Naive B cell (primary cell): Measurements from ENCODE around the gene CELF2. TPM values are rescaled to one million over a fixed set of nuclear protein-coding genes. Genes with fewer than 3 reads are reported as not detected.
A peak's percentile ranks its signal among the peaks of the same experiment; 100 is the strongest.

ENCODE experiments used
- ATAC-seq, 2 donors: fragments of 150-1000 bp; cut with Tn5 transposase; 2 replicates each; pipeline ENCODE4 v1.10.0; 2021; ENCODE audit warnings: low read depth in 2 of 2, mild to moderate bottlenecking in 2 of 2, moderate library complexity in 2 of 2
- DNase-seq: peaks from one replicate; pipeline ENCODE4 v3.0.0; 2022
- H3K27ac Mint-ChIP-seq, 6 donors: one replicate each; pipeline ENCODE4 v1.8.0; 2020 to 2022; ENCODE audit warnings: mild to moderate bottlenecking in 6 of 6, mixed read lengths in 6 of 6, moderate library complexity in 5 of 6, inconsistent platforms in 2 of 6
- H3K27me3 Mint-ChIP-seq, 3 donors: one replicate each; pipeline ENCODE4 v1.8.0; 2021 to 2022; ENCODE audit warnings: mixed read lengths in 3 of 3, mild to moderate bottlenecking in 1 of 3
- H3K36me3 Mint-ChIP-seq, 2 donors: one replicate each; pipeline ENCODE4 v1.8.0; 2020 to 2022; ENCODE audit warnings: mixed read lengths in 2 of 2, inconsistent platforms in 1 of 2, mild to moderate bottlenecking in 1 of 2
- H3K4me1 Mint-ChIP-seq, 3 donors: one replicate each; pipeline ENCODE4 v1.8.0; 2020 to 2022; ENCODE audit warnings: mixed read lengths in 3 of 3, inconsistent platforms in 1 of 3, mild to moderate bottlenecking in 1 of 3, moderate library complexity in 1 of 3
- H3K4me3 Mint-ChIP-seq, 8 donors: one replicate each; pipeline ENCODE4 v1.8.0; 2020 to 2022; ENCODE audit warnings: mild to moderate bottlenecking in 8 of 8, mixed read lengths in 8 of 8, moderate library complexity in 8 of 8, inconsistent platforms in 2 of 8
- H3K9me3 Mint-ChIP-seq, 7 donors: one replicate each; pipeline ENCODE4 v1.8.0; 2020 to 2022; ENCODE audit warnings: mixed read lengths in 7 of 7, mild to moderate bottlenecking in 5 of 7, inconsistent platforms in 2 of 7, moderate library complexity in 1 of 7
- polyA plus RNA-seq, 6 donors: library from polyadenylated mRNA; unstranded; fragments of 300-500 nt; fragmentation: Illumina TruSeq; gene quantifications; one replicate each; pipeline ENCODE4 v1.2.3, GENCODE V29; 2021; ENCODE audit warnings: low read depth in 6 of 6

Gene CELF2
- polyA plus RNA-seq, 6 donors from 2014 or later = 127 to 186 (median 141) TPM

- H3K4me1 Mint-ChIP-seq = peaks cover 35 to 48% (median 48%) of the 10 kb centered on the region in 3 donors
- no peak overlapping the region for H3K27ac Mint-ChIP-seq
- no peak for ATAC-seq
- no peaks in the 10 kb centered on the region for H3K27me3 Mint-ChIP-seq
- DNase-seq = no peak
- peaks cover 25 to 40% of the 10 kb centered on the region in 2 donors for H3K36me3 Mint-ChIP-seq
- no peak overlapping the region for H3K4me3 Mint-ChIP-seq
- no peaks in the 10 kb centered on the region for H3K9me3 Mint-ChIP-seq
Measured at GRCh38 chr10:11331046-11331577, 313.4 kb downstream of the CELF2 start.

DNA sequence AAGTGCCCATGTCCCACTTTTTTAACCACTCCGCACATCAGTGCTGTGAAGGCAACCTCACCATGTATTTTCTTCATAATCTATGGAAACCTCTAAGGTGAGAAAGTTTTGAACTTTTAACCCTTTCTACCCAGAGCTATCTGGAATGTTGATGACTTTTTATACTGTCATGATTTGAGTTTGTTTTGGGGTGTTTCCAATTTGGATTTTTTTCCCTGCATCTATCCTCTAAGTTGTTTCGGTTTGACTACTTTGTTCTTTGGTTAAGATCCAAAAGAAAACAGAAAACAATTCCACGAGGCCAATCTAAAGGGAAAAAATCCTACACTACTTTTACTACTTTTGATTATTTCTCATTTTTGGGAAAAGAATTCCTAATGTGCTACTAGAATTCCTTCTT lies 314.1 kb downstream of the CELF2 start:
- Mint-ChIP-seq H3K36me3 (peaks cover 22 to 39% of the 10 kb centered on the region in 2 donors), H3K27ac (peak overlapping the region in 2 of 6 donors; percentile 39 to 76), H3K9me3 (no peaks in the 10 kb centered on the region), H3K4me1 (peaks cover 34 to 47% (median 46%) of the 10 kb centered on the region in 3 donors), H3K4me3 (no peak overlapping the region), H3K27me3 (no peaks in the 10 kb centered on the region)
- ATAC-seq = no peak
- DNase-seq = no peak

DNA sequence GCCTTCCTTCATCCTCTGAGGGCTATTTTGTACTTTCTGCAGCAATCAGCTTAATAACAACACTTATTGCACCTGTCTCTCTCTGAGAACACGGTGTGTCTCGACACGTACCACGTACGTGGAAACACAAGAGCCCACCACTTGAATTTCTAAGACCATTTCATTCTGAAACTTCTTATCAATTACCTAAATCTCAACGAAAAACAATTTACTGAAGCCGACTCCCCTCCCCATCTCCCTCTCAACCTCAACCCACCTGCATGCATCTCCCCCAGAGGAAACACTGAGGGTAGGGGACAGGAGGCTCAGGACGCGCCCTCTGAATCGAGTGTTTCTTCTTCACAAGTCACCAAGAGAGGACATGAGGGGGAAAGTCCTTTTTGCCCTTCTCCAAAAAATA lies 315.2 kb downstream of the CELF2 start:
- Mint-ChIP-seq H3K4me3 (no peak overlapping the region), H3K27ac (peak overlapping the region in 5 of 6 donors; percentile 28 to 85 (median 76)), H3K36me3 (peaks cover 22 to 35% of the 10 kb centered on the region in 2 donors), H3K9me3 (no peaks in the 10 kb centered on the region), H3K27me3 (no peaks in the 10 kb centered on the region), H3K4me1 (peaks cover 35 to 47% (median 46%) of the 10 kb centered on the region in 3 donors)
- no peak for DNase-seq
- ATAC-seq = no peak

DNA sequence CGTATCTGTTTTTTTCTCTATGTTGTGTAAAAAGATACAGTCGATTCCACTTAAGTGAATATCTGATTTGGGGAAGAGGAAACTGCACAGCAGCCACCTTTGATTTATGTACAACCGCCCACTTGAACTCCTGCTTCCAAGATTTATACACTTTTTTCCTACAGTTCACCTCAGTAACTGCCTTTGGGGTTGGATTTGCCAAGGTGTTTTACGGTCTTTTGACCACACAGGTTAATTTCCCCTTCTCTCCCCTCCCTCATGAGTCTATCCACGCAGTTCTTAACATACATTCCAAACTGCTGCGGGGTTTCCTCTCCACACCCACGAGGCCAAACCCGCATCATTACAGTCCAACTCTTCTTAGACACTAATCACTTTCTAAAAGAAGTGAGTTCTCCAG lies 316.8 kb downstream of the CELF2 start:
- DNase-seq (no peak), ATAC-seq (no peak)
- Mint-ChIP-seq H3K4me3 (peak overlapping the region in 2 of 8 donors; percentile 26 to 63), H3K36me3 (peaks cover 22 to 25% of the 10 kb centered on the region in 2 donors), H3K9me3 (no peaks in the 10 kb centered on the region), H3K27me3 (no peaks in the 10 kb centered on the region), H3K27ac (peak overlapping the region; percentile 52 to 95 (median 80)), H3K4me1 (peaks cover 35 to 43% (median 39%) of the 10 kb centered on the region in 3 donors)

GRCh38 chr10:11335167-11335652 lies 317.5 kb downstream of the CELF2 start:
- peaks cover 33 to 40% (median 36%) of the 10 kb centered on the region in 3 donors for H3K4me1 Mint-ChIP-seq
- H3K36me3 Mint-ChIP-seq = peaks cover 19 to 21% of the 10 kb centered on the region in 2 donors
- DNase-seq (peak; percentile 59), ATAC-seq (peak; percentile 98)
- H3K4me3 Mint-ChIP-seq = peak overlapping the region in 6 of 8 donors; percentile 60 to 82 (median 66)
- H3K9me3 Mint-ChIP-seq = no peaks in the 10 kb centered on the region
- H3K27me3 Mint-ChIP-seq = no peaks in the 10 kb centered on the region
- H3K27ac Mint-ChIP-seq = peak overlapping the region; percentile 77 to 95 (median 94)

GRCh38 chr10:11335881-11336430 lies 318.3 kb downstream of the CELF2 start:
- no peaks in the 10 kb centered on the region for H3K27me3 Mint-ChIP-seq
- no peak for DNase-seq
- H3K36me3 Mint-ChIP-seq = peaks cover 16 to 17% of the 10 kb centered on the region in 2 donors
- peak overlapping the region in 5 of 6 donors; percentile 41 to 95 (median 93) for H3K27ac Mint-ChIP-seq
- H3K4me1 Mint-ChIP-seq = peaks cover 29 to 37% (median 33%) of the 10 kb centered on the region in 3 donors
- H3K4me3 Mint-ChIP-seq = peak overlapping the region in 1 of 8 donors; percentile 5
- no peak for ATAC-seq
- no peaks in the 10 kb centered on the region for H3K9me3 Mint-ChIP-seq

DNA sequence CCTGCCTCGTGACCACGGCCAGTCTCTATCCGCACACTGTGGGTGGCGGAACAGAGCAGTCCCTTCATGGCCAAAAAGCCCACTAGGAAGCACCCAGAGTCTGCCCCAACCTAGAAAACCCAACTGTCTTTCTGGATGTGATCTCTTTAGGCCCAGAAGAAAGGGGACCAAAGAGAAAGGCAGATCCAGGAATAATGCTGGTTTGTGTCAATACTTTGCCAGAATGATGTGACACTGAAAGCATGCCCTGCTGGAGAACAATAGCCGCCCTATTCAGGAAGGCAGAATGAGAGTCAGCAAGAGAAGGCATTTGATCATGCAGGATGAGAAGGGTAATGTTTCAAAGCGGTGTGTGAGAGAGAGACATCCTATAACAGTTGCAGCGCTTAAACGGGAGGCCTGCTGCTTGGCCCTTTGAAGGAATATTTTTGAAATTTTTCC lies 319.1 kb downstream of the CELF2 start:
- ATAC-seq (no peak), DNase-seq (no peak)
- Mint-ChIP-seq H3K27me3 (no peaks in the 10 kb centered on the region), H3K4me3 (no peak overlapping the region), H3K27ac (peak overlapping the region in 5 of 6 donors; percentile 17 to 95 (median 91)), H3K4me1 (peaks cover 29 to 37% (median 37%) of the 10 kb centered on the region in 3 donors), H3K9me3 (no peaks in the 10 kb centered on the region), H3K36me3 (peaks cover 15 to 17% of the 10 kb centered on the region in 2 donors)

DNA sequence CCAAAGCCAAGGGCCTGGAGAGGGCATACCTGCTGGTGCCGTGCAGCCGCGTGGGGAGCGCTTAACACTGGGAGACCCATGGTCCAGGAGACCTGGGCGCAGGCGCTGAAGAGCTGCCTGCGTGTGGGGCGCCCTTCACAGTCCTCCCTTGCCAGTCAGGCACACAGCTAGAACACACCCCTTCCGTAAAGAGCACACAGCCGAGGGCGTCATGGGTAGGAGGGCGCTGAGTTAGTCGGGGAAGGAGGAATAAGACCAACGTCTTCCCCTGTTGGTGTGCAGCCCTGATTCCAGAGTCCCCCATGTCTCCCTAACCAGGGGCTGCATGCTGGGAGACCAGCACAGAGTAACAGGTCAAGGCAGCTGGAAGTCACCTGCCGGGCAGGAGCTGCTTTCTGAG lies 319.8 kb downstream of the CELF2 start:
- ATAC-seq (no peak), DNase-seq (no peak)
- H3K9me3 Mint-ChIP-seq = no peaks in the 10 kb centered on the region
- H3K36me3 Mint-ChIP-seq = peaks cover 11 to 15% of the 10 kb centered on the region in 2 donors
- H3K27me3 Mint-ChIP-seq = no peaks in the 10 kb centered on the region
- H3K4me1 Mint-ChIP-seq = peaks cover 29 to 41% (median 33%) of the 10 kb centered on the region in 3 donors
- H3K27ac Mint-ChIP-seq = peak overlapping the region in 4 of 6 donors; percentile 16 to 90 (median 52)
- peak overlapping the region in 1 of 8 donors; percentile 3 for H3K4me3 Mint-ChIP-seq

DNA sequence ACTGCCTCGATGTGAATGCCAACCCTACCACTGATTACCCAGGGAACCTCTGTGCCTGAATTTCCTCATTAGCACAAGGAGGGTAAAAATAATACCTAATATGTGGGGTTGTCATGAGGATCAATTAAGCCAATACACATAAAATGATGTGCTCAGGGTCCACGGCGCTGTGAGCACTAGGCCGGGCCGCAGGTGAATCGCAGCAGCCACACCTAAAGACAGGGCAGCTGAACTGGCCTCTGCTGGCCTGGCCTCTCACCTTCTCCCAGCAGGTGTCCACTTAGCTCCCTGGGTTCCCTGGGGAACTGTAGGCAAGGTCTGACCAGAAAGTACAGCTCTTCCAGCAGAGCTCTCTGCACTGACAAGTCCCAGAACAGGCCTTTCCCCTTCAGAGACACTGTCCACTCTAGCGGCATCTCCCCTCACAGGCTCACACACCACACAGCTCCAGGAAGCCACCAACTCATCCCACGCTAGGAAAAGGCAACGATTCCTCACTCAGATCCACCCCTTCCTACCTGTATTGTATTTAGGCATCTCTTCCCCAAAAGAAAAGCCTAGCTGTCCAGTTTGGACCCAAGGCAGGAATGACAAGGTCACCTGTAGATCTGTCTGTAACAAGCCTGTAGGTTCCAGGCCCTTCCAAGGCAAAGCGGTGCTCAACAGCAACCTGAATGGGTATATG lies 320.6 kb downstream of the CELF2 start:
- peaks cover 6 to 7% of the 10 kb centered on the region in 2 donors for H3K36me3 Mint-ChIP-seq
- DNase-seq (no peak), ATAC-seq (no peak)
- no peak overlapping the region for H3K4me3 Mint-ChIP-seq
- peaks cover 24 to 34% (median 26%) of the 10 kb centered on the region in 3 donors for H3K4me1 Mint-ChIP-seq
- H3K9me3 Mint-ChIP-seq = no peaks in the 10 kb centered on the region
- peak overlapping the region; percentile 39 to 90 (median 75) for H3K27ac Mint-ChIP-seq
- no peaks in the 10 kb centered on the region for H3K27me3 Mint-ChIP-seq

DNA sequence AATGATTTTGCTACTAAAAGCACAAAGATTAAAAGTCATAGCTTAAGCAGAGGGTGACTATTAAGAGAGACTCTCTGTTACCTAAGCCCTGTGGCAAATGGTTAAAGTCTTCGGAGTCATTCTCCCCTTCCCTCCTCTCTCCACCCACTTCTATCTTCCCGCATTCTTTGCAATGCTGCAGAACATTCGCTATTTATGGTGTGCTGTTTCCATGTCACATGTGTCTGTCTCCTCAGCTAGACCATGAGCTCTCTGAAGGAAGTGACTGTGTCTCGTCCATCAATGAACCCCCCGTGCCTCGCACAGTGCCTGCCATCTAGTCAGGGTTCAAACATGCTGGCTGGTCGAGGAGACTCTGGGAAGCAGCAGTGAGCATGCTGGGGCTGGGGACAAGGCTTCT lies 321.3 kb downstream of the CELF2 start:
- Mint-ChIP-seq H3K27me3 (no peaks in the 10 kb centered on the region), H3K4me3 (no peak overlapping the region), H3K9me3 (peaks cover 0 to 2% (median 0%) of the 10 kb centered on the region in 7 donors), H3K27ac (peak overlapping the region in 3 of 6 donors; percentile 53 to 90 (median 53)), H3K4me1 (peaks cover 22 to 31% (median 23%) of the 10 kb centered on the region in 3 donors), H3K36me3 (peaks cover 6 to 7% of the 10 kb centered on the region in 2 donors)
- ATAC-seq (no peak), DNase-seq (no peak)

GRCh38 chr10:11339660-11340059 lies 322.0 kb downstream of the CELF2 start:
- peaks cover 17 to 27% (median 17%) of the 10 kb centered on the region in 3 donors for H3K4me1 Mint-ChIP-seq
- H3K36me3 Mint-ChIP-seq = peaks cover 6 to 7% of the 10 kb centered on the region in 2 donors
- H3K4me3 Mint-ChIP-seq = no peak overlapping the region
- peaks cover 0 to 2% (median 0%) of the 10 kb centered on the region in 7 donors for H3K9me3 Mint-ChIP-seq
- DNase-seq (no peak), ATAC-seq (no peak)
- H3K27ac Mint-ChIP-seq = peak overlapping the region in 2 of 6 donors; percentile 4 to 53
- no peaks in the 10 kb centered on the region for H3K27me3 Mint-ChIP-seq

- Mint-ChIP-seq H3K27ac (peak overlapping the region in 2 of 6 donors; percentile 44 to 56), H3K4me3 (no peak overlapping the region), H3K9me3 (peaks cover 0 to 2% (median 0%) of the 10 kb centered on the region in 7 donors), H3K36me3 (no peaks in the 10 kb centered on the region), H3K27me3 (no peaks in the 10 kb centered on the region), H3K4me1 (peaks cover 11 to 25% (median 14%) of the 10 kb centered on the region in 3 donors)
- DNase-seq (no peak), ATAC-seq (no peak)
Measured at GRCh38 chr10:11341283-11341960, 323.8 kb downstream of the CELF2 start.

- no peak overlapping the region for H3K4me3 Mint-ChIP-seq
- peaks cover 8 to 25% (median 14%) of the 10 kb centered on the region in 3 donors for H3K4me1 Mint-ChIP-seq
- no peak overlapping the region for H3K27ac Mint-ChIP-seq
- H3K36me3 Mint-ChIP-seq = peaks cover 0 to 11% of the 10 kb centered on the region in 2 donors
- H3K9me3 Mint-ChIP-seq = peaks cover 0 to 7% (median 2%) of the 10 kb centered on the region in 7 donors
- DNase-seq = no peak
- ATAC-seq = no peak
- H3K27me3 Mint-ChIP-seq = peaks cover 0 to 4% (median 0%) of the 10 kb centered on the region in 3 donors
Measured at GRCh38 chr10:11344081-11344480, 326.4 kb downstream of the CELF2 start.
